SW480 (cell line): Measurements from ENCODE around the gene TES.
"Not testable (repeated sequence)": the region's sequence is repeated elsewhere in the genome, so short reads cannot be mapped to it uniquely, and the experiment has no call there.

Experiments
- DNase-seq: peaks from one replicate; pipeline ENCODE4 v3.0.0-alpha.2; 2016; ENCODE audit warnings: low spot score

The TES gene

GRCh38 chr7:116223588-116223987 lies 13.2 kb downstream of the TES start:
- no peak for DNase-seq

DNA sequence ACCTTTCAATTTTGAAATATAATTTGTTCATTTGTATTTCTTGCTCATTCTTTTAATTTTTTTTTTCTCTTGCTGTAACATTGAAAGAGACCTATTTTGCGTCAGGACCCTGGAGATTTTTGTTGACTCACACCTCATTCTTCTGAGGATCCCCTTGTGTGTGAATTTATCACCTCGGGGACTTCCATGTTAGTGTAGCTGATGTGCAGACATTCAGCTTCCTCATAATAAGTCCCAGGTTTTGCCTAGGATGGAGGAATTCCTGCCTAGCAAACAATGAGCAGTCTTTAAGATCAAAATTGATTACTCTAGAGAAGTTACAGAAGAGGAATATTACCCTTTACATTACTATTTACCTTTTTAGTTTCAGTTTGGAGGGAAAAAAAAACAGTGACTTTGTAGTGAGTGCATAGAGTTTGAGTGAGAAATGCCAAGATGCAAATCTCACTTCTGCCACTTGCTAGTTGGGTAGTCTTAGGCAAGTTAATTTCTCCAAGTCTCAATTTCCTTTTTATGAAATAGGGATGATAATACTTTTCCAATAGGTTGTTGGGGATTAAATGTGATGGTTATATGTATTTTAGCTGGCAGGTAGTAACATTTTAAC lies 14.3 kb downstream of the TES start:
- no peak for DNase-seq

DNA sequence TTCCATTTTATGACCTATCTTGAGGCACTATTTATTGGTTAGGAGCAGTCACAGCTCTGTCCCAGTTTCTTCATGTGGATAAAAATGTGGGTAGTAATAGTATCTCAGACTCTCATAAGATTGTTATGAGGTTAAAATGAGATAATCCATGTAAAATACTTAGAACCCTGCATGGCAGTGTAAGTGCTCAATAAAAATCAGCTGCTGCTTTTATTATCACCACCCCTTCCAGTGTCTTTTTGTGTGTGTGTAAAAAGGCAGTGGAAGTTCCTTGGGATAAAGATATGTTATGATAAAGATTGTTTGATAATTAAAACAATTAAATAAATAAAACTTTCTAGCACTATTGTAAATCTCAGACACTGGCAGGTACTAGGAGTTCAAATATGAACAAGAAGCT lies 15.5 kb downstream of the TES start:
- no peak for DNase-seq

GRCh38 chr7:116226664-116227063 lies 16.3 kb downstream of the TES start:
- no peak for DNase-seq

DNA sequence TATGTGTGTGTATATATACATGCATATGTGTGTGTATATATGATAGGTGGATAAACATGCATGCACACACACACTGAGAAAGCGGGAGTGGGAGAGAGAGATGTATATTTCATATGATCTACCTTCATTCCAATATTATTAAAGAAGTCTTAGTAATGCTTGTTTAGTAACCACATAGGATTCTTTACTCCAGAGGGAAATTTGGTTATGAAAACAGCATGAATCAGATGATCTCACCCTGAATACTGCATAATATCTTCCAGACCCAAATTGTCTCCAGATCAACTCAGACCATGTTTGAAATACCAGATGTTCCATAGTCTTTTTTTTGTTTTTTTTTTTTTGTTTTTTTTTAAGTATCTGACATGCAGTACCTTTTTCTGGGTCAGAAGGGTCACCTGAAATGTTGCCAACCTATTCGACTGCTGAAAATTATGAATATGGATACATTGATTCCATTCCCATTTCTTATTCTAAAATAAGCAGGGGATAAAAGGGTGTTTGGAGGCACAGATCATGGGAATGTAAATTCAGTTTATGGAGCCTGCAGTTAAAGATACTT lies 17.4 kb downstream of the TES start:
- no peak for DNase-seq

DNA sequence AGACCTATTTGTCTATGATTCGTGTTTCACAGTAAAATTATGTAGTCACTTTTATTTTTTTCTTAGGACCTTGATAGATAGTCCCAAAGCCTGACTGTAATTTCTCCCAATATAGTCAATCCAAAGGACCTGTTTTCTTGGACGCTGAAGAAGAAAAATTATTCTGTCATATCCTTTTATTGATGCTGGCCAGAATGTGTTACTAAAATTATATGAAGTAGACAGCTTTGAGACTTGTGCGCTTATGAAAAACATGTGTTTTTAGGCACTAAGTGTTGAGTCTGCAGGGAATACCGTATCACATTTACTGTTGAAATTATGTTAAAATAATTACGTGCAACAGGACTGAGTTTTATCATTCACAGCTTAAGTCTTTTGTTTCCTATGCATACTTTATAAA lies 17.9 kb downstream of the TES start:
- no peak for DNase-seq

DNA sequence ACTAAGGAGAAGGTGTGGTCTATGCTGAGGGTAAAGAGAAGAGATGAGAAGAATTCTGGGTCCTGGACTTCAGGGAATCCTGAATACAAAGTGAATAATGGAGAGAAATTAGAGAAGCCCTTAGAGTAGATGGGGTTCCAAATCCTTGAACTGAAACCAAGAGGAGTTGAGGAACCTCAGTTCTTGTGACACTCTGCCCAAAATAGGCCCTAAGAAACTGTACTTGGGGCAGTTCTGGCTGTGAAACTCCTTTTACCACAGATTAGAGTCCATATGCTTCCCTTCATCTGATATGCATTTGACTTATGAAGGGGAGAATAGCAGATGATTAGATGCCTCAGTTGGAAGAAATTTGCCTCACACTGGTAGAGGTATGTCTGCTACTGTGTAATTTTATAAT lies 19.0 kb downstream of the TES start:
- no peak for DNase-seq

DNA sequence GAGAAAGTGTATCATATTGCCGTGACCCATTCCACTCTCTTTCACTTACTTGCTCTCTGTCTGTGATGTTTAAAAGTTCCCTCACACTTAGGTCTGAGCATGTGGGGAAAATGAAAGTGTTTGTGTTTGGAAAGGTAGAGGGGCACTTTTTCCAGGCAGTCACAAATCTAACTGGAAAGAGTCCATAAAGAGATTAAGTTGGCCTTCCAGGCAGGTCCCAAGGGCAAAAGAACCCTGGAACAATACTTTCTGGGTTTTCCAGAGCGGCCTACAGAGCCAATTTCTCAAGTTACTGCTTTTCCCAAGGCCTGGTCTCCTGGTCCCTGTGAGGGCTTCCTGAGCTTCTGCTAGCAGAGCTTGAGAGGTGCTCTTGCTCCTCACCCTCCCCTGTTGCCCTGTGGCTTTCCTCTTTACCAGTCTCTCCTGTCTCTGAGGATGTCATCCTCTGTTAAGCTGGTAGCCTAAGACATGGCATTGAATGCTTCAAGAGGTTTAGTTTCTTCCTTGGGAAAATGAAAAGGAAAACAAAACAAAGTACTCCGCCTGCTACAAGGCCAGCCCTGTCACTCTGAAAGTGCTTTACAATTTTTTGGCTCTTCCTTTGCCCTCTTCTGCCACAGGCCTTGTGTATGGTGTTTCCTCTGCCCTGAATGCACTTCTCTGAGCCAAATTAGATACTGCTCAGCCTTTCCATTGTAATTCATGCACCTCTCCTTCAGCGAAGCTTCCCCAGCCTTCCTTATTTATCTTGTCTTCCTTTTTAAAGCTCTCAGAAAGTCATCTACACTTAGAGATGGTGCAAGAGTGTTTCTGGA lies 20.1 kb downstream of the TES start:
- DNase-seq, result no peak

GRCh38 chr7:116231543-116231942 lies 21.2 kb downstream of the TES start:
- DNase-seq, result no peak

DNA sequence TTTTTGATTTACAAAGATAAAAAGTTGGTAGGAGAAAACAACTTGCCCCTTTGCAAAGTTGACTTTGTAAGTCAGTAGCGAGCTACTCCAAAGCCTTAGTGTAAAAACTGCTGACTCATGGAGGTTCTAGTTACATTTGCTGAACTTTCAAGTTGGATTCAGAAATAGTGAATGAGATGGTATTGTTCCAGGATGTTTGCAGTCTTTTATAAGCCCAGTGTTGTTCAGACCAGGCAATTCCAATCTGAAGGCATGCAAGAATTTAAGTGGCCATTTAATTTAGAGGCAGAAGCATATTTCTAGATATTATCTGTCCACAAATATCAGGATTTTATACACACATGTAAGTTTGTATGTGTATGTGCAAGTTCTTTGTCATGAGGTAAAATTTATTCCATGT lies 21.6 kb downstream of the TES start:
- no peak for DNase-seq

DNA sequence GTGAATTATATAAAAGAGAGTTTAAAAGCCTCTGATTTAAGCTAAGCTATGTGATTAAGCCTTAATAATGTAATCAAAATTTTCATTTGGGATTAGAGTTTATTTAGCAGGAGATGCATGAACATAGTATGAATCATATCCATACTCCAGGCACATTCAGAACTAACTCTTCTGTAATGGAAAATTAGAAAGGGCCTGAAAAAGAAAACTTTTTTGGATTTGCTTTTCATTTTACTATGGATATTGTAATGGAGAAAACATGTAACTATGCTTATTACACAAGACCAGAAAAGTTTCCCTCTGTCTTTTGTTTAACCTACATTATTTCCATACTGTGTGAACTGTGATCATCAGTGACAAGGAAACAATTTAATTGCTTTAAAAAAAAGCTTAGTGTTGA lies 22.0 kb downstream of the TES start:
- DNase-seq, result no peak

- no peak for DNase-seq
These were observed 22.6 kb downstream of the TES start for GRCh38 chr7:116232920-116233319.

GRCh38 chr7:116234517-116235200 lies 24.3 kb downstream of the TES start:
- no peak for DNase-seq

GRCh38 chr7:116235380-116235779 lies 25.0 kb downstream of the TES start:
- DNase-seq, result no peak

- DNase-seq, result peak; percentile 53
These were observed 25.8 kb downstream of the TES start for GRCh38 chr7:116236020-116236630.

DNA sequence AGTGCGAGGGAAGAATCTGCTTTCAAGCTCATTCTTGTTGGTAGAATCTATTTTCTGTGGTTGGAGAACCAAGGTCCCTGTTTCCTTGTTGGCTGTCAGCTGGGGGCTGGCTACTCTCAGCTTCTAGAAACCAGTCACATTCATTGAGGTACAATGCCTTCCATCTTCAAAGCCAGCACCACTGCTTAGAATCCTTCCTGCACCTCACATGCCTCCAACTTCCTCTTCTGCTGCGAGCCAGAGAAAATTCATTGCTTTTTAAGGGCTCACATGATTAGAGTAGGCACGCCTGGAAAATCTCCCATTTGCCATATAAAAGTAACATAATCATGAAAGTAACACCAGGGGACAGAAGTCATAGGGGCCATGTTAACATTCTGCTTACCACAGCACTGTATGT lies 28.7 kb downstream of the TES start:
- DNase-seq, result no peak

- no peak for DNase-seq
These were observed 29.1 kb downstream of the TES start for GRCh38 chr7:116239434-116239833.

DNA sequence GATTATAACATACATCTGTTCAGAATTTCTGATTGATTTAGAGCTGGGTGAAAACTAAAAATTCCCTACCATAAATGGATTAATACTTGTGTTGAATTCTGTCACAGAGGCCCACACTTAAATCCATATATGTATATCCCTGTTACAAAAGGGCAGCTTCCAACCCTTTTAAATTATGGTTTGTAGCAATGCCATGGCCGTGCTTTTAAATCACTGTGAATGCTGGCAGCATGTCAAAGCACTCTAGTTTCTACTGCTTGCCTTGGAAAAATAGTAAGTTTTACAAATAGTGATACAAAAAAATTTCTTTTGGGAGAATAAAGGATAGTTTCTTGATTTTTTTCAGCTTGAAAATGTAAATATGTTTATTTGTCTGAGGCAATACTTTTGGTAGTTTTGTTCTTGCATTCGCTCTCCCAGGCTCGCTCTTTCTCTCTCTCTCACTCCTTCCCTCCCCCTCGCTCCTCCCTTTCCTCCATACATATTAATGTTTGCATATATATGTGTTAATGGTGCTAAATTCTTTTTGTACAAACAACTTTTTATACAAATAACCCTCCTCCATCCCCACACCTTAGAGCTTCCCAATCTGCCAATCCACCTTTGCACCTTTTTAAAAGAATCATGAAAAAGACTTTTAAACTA lies 29.8 kb downstream of the TES start:
- DNase-seq, result no peak

DNA sequence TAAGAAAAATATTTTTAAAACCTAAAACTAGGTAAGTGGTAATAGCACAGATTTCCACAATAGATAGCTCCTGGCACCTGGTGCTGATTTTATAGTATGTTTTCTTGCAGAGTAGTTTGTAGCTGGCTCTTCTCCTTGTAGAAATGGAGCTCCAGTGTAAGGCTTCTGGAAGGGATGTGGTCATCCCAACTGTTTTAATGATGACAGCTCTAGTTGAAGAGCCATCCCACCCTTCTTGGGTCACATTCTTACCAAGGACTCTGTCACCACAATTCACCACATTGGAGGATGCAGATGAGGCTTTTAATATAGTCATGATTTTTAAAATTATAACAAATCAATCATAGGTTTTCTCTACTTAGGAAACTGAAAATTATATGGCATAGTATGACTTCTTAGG lies 31.0 kb downstream of the TES start:
- DNase-seq, result no peak

GRCh38 chr7:116242178-116242577 lies 31.8 kb downstream of the TES start:
- DNase-seq, result no peak

- DNase-seq, result no peak
These were observed 32.4 kb downstream of the TES start for GRCh38 chr7:116242759-116243158.

- not testable (repeated sequence) for DNase-seq
These were observed 34.5 kb downstream of the TES start for GRCh38 chr7:116244803-116245202.
